WTC11 (cell line): ENCODE measurements around the gene SNHG17. TPM values are rescaled to one million over a fixed set of nuclear protein-coding genes. Genes with fewer than 3 reads are reported as not detected.

Experiments used
- ATAC-seq: fragments of 200-7000 bp; cut with Tn5 transposase; 2 replicates; pipeline ENCODE4 v1.10.0; 2021; ENCODE audit warnings: mild to moderate bottlenecking, moderate library complexity
- CTCF ChIA-PET: fragments of 300-600 bp; sonication (Branson Sonifier 250); formaldehyde crosslinking; loops from one replicate; lab custom pipeline; 2021; ENCODE audit warnings: antibody characterized with exemption; lab: Charles Lee
- POLR2A ChIA-PET: fragments of 350-600 bp; sonication (Branson Sonifier 250); formaldehyde crosslinking; loops from one replicate; lab custom pipeline; 2021; ENCODE audit warnings: antibody characterized with exemption; lab: Charles Lee
- DNase-seq: peaks from one replicate; pipeline ENCODE4 v3.0.0; 2021; ENCODE audit warnings: low spot score
- H3K27ac Mint-ChIP-seq: 2 replicates; pipeline ENCODE4 v1.8.0; 2021; ENCODE audit warnings: mixed read lengths
- H3K27me3 Mint-ChIP-seq: 2 replicates; pipeline ENCODE4 v1.8.0; 2021; ENCODE audit warnings: low read depth, mild to moderate bottlenecking, moderate library complexity, mixed read lengths
- H3K36me3 Mint-ChIP-seq: 2 replicates; pipeline ENCODE4 v1.8.0; 2021; ENCODE audit warnings: mixed read lengths
- H3K4me1 Mint-ChIP-seq: 2 replicates; pipeline ENCODE4 v1.8.0; 2022; ENCODE audit warnings: mixed read lengths
- H3K4me3 Mint-ChIP-seq: 2 replicates; pipeline ENCODE4 v1.8.0; 2021; ENCODE audit warnings: mild to moderate bottlenecking, moderate library complexity, mixed read lengths
- H3K9me3 Mint-ChIP-seq: 2 replicates; pipeline ENCODE4 v1.8.0; 2021; ENCODE audit warnings: mixed read lengths
- ELF4 ChIP-seq: sonication (generic); formaldehyde crosslinking; IDR thresholded peaks from 2 replicates; pipeline ENCODE4 v1.8.1; 2022; ENCODE audit warnings: low read depth, mild to moderate bottlenecking, moderate library complexity, missing genetic modification reagents
- ETV6 ChIP-seq: sonication (generic); formaldehyde crosslinking; IDR thresholded peaks from 2 replicates; pipeline ENCODE4 v1.8.1; 2022; ENCODE audit warnings: mild to moderate bottlenecking, missing genetic modification reagents
- FOXK1 ChIP-seq: sonication (generic); formaldehyde crosslinking; IDR thresholded peaks from 2 replicates; pipeline ENCODE4 v1.8.0; 2022; ENCODE audit warnings: mild to moderate bottlenecking, moderate library complexity, missing genetic modification reagents
- FOXP1 ChIP-seq: sonication (generic); formaldehyde crosslinking; IDR thresholded peaks from 2 replicates; pipeline ENCODE4 v1.8.0; 2022; ENCODE audit warnings: missing genetic modification reagents, mild to moderate bottlenecking, moderate library complexity, borderline replicate concordance
- GABPB1 ChIP-seq: sonication (generic); formaldehyde crosslinking; IDR thresholded peaks from 2 replicates; pipeline ENCODE4 v1.8.1; 2023; ENCODE audit warnings: mild to moderate bottlenecking, missing genetic modification reagents
- HMGA2 ChIP-seq: fragments of 250-450 bp; sonication (Bioruptor Pico); IDR thresholded peaks from 2 replicates; pipeline ENCODE4 v1.4.0; 2021; ENCODE audit warnings: mild to moderate bottlenecking, moderate library complexity
- IRF2 ChIP-seq: sonication (generic); formaldehyde crosslinking; IDR thresholded peaks from 2 replicates; pipeline ENCODE4 v1.8.0; 2022; ENCODE audit warnings: low read depth, missing genetic modification reagents, borderline replicate concordance
- NR1H2 ChIP-seq: sonication (generic); formaldehyde crosslinking; IDR thresholded peaks from 2 replicates; pipeline ENCODE4 v1.9.0; 2021; ENCODE audit warnings: mild to moderate bottlenecking, moderate library complexity, missing genetic modification reagents
- RELA ChIP-seq: sonication (generic); formaldehyde crosslinking; IDR thresholded peaks from 2 replicates; pipeline ENCODE4 v1.8.1; 2022; ENCODE audit warnings: missing genetic modification reagents, mild to moderate bottlenecking, borderline replicate concordance
- SMAD3 ChIP-seq: sonication (generic); formaldehyde crosslinking; IDR thresholded peaks from 2 replicates; pipeline ENCODE4 v1.8.0; 2022; ENCODE audit warnings: missing genetic modification reagents, mild to moderate bottlenecking, borderline replicate concordance
- SOX15 ChIP-seq: fragments of 250-450 bp; sonication (Bioruptor Pico); IDR thresholded peaks from 2 replicates; pipeline ENCODE4 v1.9.0; 2021; ENCODE audit warnings: mild to moderate bottlenecking
- SP1 ChIP-seq: sonication (generic); formaldehyde crosslinking; conservative IDR thresholded peaks from 2 replicates; pipeline ENCODE4 v1.8.1; 2022; ENCODE audit warnings: missing genetic modification reagents
- TEAD1 ChIP-seq: sonication (generic); formaldehyde crosslinking; IDR thresholded peaks from 2 replicates; pipeline ENCODE4 v1.8.0; 2022; ENCODE audit warnings: mild to moderate bottlenecking, missing genetic modification reagents
- ZBTB21 ChIP-seq: sonication (generic); formaldehyde crosslinking; IDR thresholded peaks from 2 replicates; pipeline ENCODE4 v1.8.1; 2023; ENCODE audit warnings: mild to moderate bottlenecking, missing genetic modification reagents, borderline replicate concordance
- ZNF232 ChIP-seq: sonication (generic); formaldehyde crosslinking; IDR thresholded peaks from 2 replicates; pipeline ENCODE4 v1.8.0; 2022; ENCODE audit warnings: mild to moderate bottlenecking, missing genetic modification reagents
- ZNF263 ChIP-seq: sonication (generic); formaldehyde crosslinking; IDR thresholded peaks from 2 replicates; pipeline ENCODE4 v1.8.1; 2022; ENCODE audit warnings: low read depth, mild to moderate bottlenecking, moderate library complexity, missing genetic modification reagents
- total RNA-seq: library from RNA; stranded (reverse); gene quantifications from 3 replicates; pipeline ENCODE4 v1.2.3, GENCODE V29; 2021
- TF ChIP-seq, protein P1 (sequence below): fragments of 250-450 bp; sonication (Bioruptor Pico); IDR thresholded peaks from 2 replicates; pipeline ENCODE4 v1.9.0; 2021; ENCODE audit warnings: mild to moderate bottlenecking
- TF ChIP-seq, protein P2 (sequence below): sonication (generic); formaldehyde crosslinking; IDR thresholded peaks from 2 replicates; pipeline ENCODE4 v1.8.0; 2022; ENCODE audit warnings: mild to moderate bottlenecking, missing genetic modification reagents
- TF ChIP-seq, protein P3 (sequence below): sonication (generic); formaldehyde crosslinking; conservative IDR thresholded peaks from 2 replicates; pipeline ENCODE4 v1.8.1; 2022; ENCODE audit warnings: mild to moderate bottlenecking, missing genetic modification reagents
- TF ChIP-seq, protein P4 (sequence below): sonication (generic); formaldehyde crosslinking; conservative IDR thresholded peaks from 2 replicates; pipeline ENCODE4 v1.8.1; 2023; ENCODE audit warnings: mild to moderate bottlenecking, low read depth, missing genetic modification reagents, moderate library complexity

SNHG17 gene
- total RNA-seq, 1 experiment from 2014 or later: 71.6 TPM

DNA sequence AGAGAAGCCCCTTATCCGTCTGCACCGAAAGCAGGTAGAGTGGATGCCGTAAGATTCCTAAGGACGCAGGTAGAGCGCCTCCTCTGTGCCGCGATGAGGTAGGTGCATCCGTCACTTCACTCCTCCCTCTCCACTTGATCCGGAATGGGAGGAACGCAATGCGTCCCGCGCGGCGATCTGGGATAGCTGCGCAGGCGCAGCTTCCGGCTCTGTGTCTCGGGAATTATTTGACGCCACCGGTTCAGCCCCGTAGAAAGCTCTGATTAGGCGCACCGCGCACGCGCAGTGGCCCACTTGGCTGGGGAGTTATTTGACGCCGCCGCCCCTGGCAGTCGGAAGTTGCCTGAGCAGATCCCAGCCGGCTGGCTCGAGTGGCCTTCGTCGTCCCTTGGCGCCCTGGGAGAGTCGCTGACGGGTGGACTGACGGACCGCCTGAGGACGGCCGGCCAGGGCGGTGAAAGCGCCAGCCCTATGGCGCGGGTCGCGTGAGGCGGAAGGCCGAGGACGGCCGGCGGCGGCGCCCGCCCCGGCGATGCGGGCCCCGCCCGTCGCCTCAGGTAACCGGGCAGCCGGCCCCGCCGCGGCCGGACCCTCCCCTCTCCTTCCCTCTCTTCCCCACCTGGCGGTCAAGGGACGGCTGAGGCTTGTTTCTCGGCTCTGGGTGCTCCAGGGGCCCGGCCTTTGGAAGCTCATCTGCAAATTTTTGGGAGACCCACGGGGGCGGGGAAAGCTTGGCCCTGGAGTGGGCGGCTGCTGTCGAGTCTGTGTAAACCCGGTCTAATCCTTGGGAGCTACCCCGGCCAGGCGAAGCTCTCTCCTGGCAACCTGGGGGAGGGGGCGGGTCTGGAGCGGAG, 37.6 kb upstream of the SNHG17 start, which contains the start of gene RALGAPB:
RALGAPB (plus strand) TSS at position 331 of the 854 bp plus-strand sequence. CDS start 15,590 bp downstream, outside the sequence.
- ATAC-seq (peak; percentile 97), DNase-seq (peak; percentile 99)
- Mint-ChIP-seq H3K9me3 (no peaks in the 10 kb centered on the region), H3K4me3 (peak within 1 kb of the TSS; percentile 89), H3K36me3 (no peaks in the 10 kb centered on the region), H3K27me3 (no peaks in the 10 kb centered on the region; the same call in 1 of the 2 replicates), H3K27ac (peak within 1 kb of the TSS; percentile 99), H3K4me1 (peaks cover 20% of the 10 kb centered on the region)
- ChIA-PET CTCF (interaction anchor here (0.6 to 4.0 kb wide), 23 partner anchors 12 to 640 kb away, joined by 3 to 38 read pairs (median 5); partner anchors contain the start of gene SNHG17), POLR2A (interaction anchor here (0.5 to 1.9 kb wide), 6 partner anchors 8 to 58 kb away, joined by 3 to 19 read pairs (median 4); partner anchors contain the start of gene SNHG17)
- TF ChIP-seq, protein P1, sequence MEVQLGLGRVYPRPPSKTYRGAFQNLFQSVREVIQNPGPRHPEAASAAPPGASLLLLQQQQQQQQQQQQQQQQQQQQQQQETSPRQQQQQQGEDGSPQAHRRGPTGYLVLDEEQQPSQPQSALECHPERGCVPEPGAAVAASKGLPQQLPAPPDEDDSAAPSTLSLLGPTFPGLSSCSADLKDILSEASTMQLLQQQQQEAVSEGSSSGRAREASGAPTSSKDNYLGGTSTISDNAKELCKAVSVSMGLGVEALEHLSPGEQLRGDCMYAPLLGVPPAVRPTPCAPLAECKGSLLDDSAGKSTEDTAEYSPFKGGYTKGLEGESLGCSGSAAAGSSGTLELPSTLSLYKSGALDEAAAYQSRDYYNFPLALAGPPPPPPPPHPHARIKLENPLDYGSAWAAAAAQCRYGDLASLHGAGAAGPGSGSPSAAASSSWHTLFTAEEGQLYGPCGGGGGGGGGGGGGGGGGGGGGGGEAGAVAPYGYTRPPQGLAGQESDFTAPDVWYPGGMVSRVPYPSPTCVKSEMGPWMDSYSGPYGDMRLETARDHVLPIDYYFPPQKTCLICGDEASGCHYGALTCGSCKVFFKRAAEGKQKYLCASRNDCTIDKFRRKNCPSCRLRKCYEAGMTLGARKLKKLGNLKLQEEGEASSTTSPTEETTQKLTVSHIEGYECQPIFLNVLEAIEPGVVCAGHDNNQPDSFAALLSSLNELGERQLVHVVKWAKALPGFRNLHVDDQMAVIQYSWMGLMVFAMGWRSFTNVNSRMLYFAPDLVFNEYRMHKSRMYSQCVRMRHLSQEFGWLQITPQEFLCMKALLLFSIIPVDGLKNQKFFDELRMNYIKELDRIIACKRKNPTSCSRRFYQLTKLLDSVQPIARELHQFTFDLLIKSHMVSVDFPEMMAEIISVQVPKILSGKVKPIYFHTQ: no peak
- TF ChIP-seq GABPB1 (CRISPR knock-in tag) (peak; percentile 72), ETV6 (CRISPR knock-in tag) (peak; percentile 73; the same call in 1 of the 2 replicates), TEAD1 (CRISPR knock-in tag) (peak; percentile 66; the same call in 1 of the 2 replicates), ZNF232 (CRISPR knock-in tag) (0 out of 2 replicates have a peak, but pooled peaks have one; percentile 19), RELA (CRISPR knock-in tag) (no peak), ZNF263 (CRISPR knock-in tag) (no peak), FOXP1 (no peak), SP1 (CRISPR knock-in tag) (peak; percentile 70), ZBTB21 (CRISPR knock-in tag) (peak; percentile 82; the same call in 1 of the 2 replicates)
- TF ChIP-seq, protein P2, sequence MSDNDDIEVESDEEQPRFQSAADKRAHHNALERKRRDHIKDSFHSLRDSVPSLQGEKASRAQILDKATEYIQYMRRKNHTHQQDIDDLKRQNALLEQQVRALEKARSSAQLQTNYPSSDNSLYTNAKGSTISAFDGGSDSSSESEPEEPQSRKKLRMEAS (CRISPR knock-in tag): peak; percentile 64

DNA sequence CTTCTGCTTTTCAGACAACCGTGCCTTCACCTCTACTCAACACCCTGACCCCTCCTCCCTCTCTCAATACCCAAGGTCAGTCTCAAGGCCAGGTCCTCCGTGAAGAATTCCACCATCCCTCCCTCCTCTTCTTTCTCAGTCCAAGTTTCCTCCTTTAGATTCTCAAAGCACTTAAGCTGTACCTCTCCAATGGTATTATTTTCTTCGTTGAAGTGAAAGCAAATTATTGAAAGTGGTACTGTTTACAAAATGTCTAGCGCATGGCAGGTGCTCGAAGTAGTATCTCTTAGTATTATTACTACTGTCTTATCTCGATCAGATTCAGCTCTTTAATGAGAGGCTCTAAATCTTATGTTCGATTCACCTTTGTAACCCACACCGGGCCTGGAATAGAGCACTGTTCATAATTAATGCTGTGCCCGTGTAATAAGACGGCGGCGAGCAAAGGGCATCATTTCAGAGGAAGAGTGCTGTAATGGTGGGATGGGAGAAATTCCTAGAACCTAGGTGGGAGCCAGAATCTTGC, 36.9 kb upstream of the SNHG17 start:
- ATAC-seq (no peak; the same call in 1 of the 2 replicates), DNase-seq (no peak)
- Mint-ChIP-seq H3K27ac (peak overlapping the region; percentile 99), H3K36me3 (no peaks in the 10 kb centered on the region), H3K4me1 (peaks cover 20% of the 10 kb centered on the region), H3K27me3 (no peaks in the 10 kb centered on the region; the same call in 1 of the 2 replicates), H3K4me3 (peak overlapping the region; percentile 89), H3K9me3 (no peaks in the 10 kb centered on the region)
- CTCF ChIA-PET: interaction anchor here (0.6 to 4.0 kb wide), 18 partner anchors 12 to 540 kb away, joined by 3 to 38 read pairs (median 6); partner anchors contain the start of gene SNHG17
- POLR2A ChIA-PET: interaction anchor here (0.5 to 1.9 kb wide), 6 partner anchors 7 to 59 kb away, joined by 3 to 19 read pairs (median 4); partner anchors contain the start of gene SNHG17
- no peak for TF ChIP-seq IRF2 (CRISPR knock-in tag)
- no peak for TF ChIP-seq NR1H2 (CRISPR knock-in tag)
- no peak for TF ChIP-seq ZNF232 (CRISPR knock-in tag)
- TF ChIP-seq HMGA2 (CRISPR knock-in tag): no peak
- TF ChIP-seq, protein P3, sequence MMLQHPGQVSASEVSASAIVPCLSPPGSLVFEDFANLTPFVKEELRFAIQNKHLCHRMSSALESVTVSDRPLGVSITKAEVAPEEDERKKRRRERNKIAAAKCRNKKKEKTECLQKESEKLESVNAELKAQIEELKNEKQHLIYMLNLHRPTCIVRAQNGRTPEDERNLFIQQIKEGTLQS: no peak
- no peak for TF ChIP-seq SMAD3
- TF ChIP-seq ELF4 (CRISPR knock-in tag): no peak
- no peak for TF ChIP-seq SP1 (CRISPR knock-in tag)
- TF ChIP-seq, protein P4, sequence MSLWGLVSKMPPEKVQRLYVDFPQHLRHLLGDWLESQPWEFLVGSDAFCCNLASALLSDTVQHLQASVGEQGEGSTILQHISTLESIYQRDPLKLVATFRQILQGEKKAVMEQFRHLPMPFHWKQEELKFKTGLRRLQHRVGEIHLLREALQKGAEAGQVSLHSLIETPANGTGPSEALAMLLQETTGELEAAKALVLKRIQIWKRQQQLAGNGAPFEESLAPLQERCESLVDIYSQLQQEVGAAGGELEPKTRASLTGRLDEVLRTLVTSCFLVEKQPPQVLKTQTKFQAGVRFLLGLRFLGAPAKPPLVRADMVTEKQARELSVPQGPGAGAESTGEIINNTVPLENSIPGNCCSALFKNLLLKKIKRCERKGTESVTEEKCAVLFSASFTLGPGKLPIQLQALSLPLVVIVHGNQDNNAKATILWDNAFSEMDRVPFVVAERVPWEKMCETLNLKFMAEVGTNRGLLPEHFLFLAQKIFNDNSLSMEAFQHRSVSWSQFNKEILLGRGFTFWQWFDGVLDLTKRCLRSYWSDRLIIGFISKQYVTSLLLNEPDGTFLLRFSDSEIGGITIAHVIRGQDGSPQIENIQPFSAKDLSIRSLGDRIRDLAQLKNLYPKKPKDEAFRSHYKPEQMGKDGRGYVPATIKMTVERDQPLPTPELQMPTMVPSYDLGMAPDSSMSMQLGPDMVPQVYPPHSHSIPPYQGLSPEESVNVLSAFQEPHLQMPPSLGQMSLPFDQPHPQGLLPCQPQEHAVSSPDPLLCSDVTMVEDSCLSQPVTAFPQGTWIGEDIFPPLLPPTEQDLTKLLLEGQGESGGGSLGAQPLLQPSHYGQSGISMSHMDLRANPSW (CRISPR knock-in tag): no peak
- TF ChIP-seq FOXK1: no peak
- TF ChIP-seq SOX15: no peak
